Hepatocyte (in vitro differentiated cells): ENCODE data around the gene POLG. TPM values are rescaled to one million over a fixed set of nuclear protein-coding genes. Genes with fewer than 3 reads are reported as not detected.

Source experiments
- DNase-seq: peaks from one replicate; pipeline ENCODE4 v3.0.0-alpha.2; 2016; ENCODE audit warnings: low spot score
- H2AFZ ChIP-seq: fragments of 200-600 bp; sonication (generic); 2 replicates; pipeline ENCODE4 v1.6.0; 2016; ENCODE audit warnings: antibody characterized with exemption, mild to moderate bottlenecking
- H3K27ac ChIP-seq: fragments of 200-600 bp; sonication (generic); 2 replicates; pipeline ENCODE4 v1.5.1; 2016; ENCODE audit warnings: mild to moderate bottlenecking
- H3K27me3 ChIP-seq: fragments of 200-600 bp; sonication (generic); 2 replicates; pipeline ENCODE4 v1.6.1; 2016
- H3K36me3 ChIP-seq: fragments of 200-600 bp; sonication (generic); replicated peaks from 2 replicates; pipeline ENCODE4 v1.5.1; 2016; ENCODE audit warnings: low read depth; ENCODE audit not compliant: insufficient read depth
- H3K4me1 ChIP-seq: fragments of 200-600 bp; sonication (generic); 2 replicates; pipeline ENCODE4 v1.5.1; 2016; ENCODE audit warnings: mild to moderate bottlenecking, moderate library complexity; ENCODE audit not compliant: insufficient read depth
- H3K4me2 ChIP-seq: fragments of 200-600 bp; sonication (generic); 2 replicates; pipeline ENCODE4 v1.6.0; 2016
- H3K4me3 ChIP-seq: fragments of 200-600 bp; sonication (generic); 2 replicates; pipeline ENCODE4 v1.5.1; 2016; ENCODE audit warnings: mild to moderate bottlenecking
- H3K79me2 ChIP-seq: fragments of 200-600 bp; sonication (generic); 2 replicates; pipeline ENCODE4 v1.6.0; 2017; ENCODE audit warnings: mild to moderate bottlenecking
- H3K9me2 ChIP-seq: fragments of 200-600 bp; sonication (generic); replicated peaks from 2 replicates; pipeline ENCODE4 v1.6.0; 2017; ENCODE audit warnings: mild to moderate bottlenecking; ENCODE audit not compliant: insufficient read depth
- H3K9me3 ChIP-seq: fragments of 200-600 bp; sonication (generic); 2 replicates; pipeline ENCODE4 v1.5.1; 2016; ENCODE audit warnings: low read depth, mild to moderate bottlenecking
- H4K20me1 ChIP-seq: fragments of 200-600 bp; sonication (generic); 2 replicates; pipeline ENCODE4 v1.6.0; 2016; ENCODE audit warnings: mild to moderate bottlenecking; ENCODE audit not compliant: insufficient read depth, poor library complexity, severe bottlenecking
- CTCF ChIP-seq: fragments of 200-600 bp; sonication (generic); IDR thresholded peaks from 2 replicates; pipeline ENCODE4 v1.5.1; 2016; ENCODE audit warnings: antibody characterized with exemption, mild to moderate bottlenecking; ENCODE audit not compliant: poor library complexity
- EZH2 ChIP-seq: fragments of 200-600 bp; sonication (generic); IDR thresholded peaks from 2 replicates; pipeline ENCODE4 v1.6.1; 2016; ENCODE audit warnings: antibody characterized with exemption, mild to moderate bottlenecking, borderline replicate concordance
- EZH2phosphoT487 ChIP-seq: fragments of 200-600 bp; sonication (generic); IDR thresholded peaks from one replicate; pipeline ENCODE4 v1.6.1; 2018; ENCODE audit warnings: antibody characterized with exemption, mild to moderate bottlenecking, low read depth, moderate library complexity; ENCODE audit not compliant: unreplicated experiment, severe bottlenecking
- WGBS: methylation state at CpG from one replicate; pipeline ENCODE4 v1.1.6; 2016; ENCODE audit warnings: low lambda C conversion rate; ENCODE audit errors: missing lambda C conversion rate; 5-methylcytosine and 5-hydroxymethylcytosine counted together
- polyA plus RNA-seq: library from polyadenylated mRNA; unstranded; fragments of >200 nt; fragmentation: Nextera tagmentation; extraction: Ambion mirVana; gene quantifications from 2 replicates; pipeline ENCODE4 v1.2.1, GENCODE V29; 2016
- total RNA-seq: library from RNA; depleted of rRNA; stranded (reverse); fragments of >200 nt; gene quantifications from 2 replicates; pipeline ENCODE4 v1.2.3, GENCODE V29; 2014

Gene POLG
- total and polyA plus RNA-seq, 2 experiments from 2014 or later, result 34.0 to 54.0 TPM

- Histone ChIP-seq H3K4me1 (peaks cover 7% of the 10 kb centered on the region), H3K79me2 (no peaks in the 10 kb centered on the region), H4K20me1 (no peaks in the 10 kb centered on the region), H2AFZ (no peak overlapping the region), H3K4me3 (no peak overlapping the region), H3K9me2 (no peaks in the 10 kb centered on the region), H3K27ac (no peak overlapping the region), H3K36me3 (no peaks in the 10 kb centered on the region), H3K27me3 (peaks cover 99% of the 10 kb centered on the region), H3K4me2 (no peak overlapping the region), H3K9me3 (no peaks in the 10 kb centered on the region)
- 5% methylated on average over 30 of the region's 34 CpGs for WGBS
- no peak for DNase-seq
- TF ChIP-seq EZH2 (peak; percentile 27), CTCF (no peak)
Measured at GRCh38 chr15:89368566-89369223, 34.1 kb upstream of the POLG start.

GRCh38 chr15:89367485-89368451 lies 33.1 kb upstream of the POLG start:
- no peak overlapping the region for H2AFZ ChIP-seq
- H3K9me2 ChIP-seq, result no peaks in the 10 kb centered on the region
- no peaks in the 10 kb centered on the region for H3K79me2 ChIP-seq
- peak overlapping the region; percentile 64 for H3K4me2 ChIP-seq
- H3K4me3 ChIP-seq, result no peak overlapping the region
- no peaks in the 10 kb centered on the region for H4K20me1 ChIP-seq
- peak; percentile 88 for TF ChIP-seq EZH2
- TF ChIP-seq EZH2phosphoT487, result peak; percentile 15
- no peak for TF ChIP-seq CTCF
- H3K27me3 ChIP-seq, result peaks cover 99% of the 10 kb centered on the region
- WGBS, result 4% methylated on average over 51 of the region's 90 CpGs
- DNase-seq, result no peak
- peaks cover 7% of the 10 kb centered on the region for H3K4me1 ChIP-seq
- no peaks in the 10 kb centered on the region for H3K9me3 ChIP-seq
- H3K27ac ChIP-seq, result no peak overlapping the region
- no peaks in the 10 kb centered on the region for H3K36me3 ChIP-seq

- peaks cover 99% of the 10 kb centered on the region for H3K27me3 ChIP-seq
- H2AFZ ChIP-seq, result no peak overlapping the region
Measured at GRCh38 chr15:89366656-89367393, 32.2 kb upstream of the POLG start.

More at GRCh38 chr15:89366656-89367393, 32.2 kb upstream of the POLG start:
- no peak for DNase-seq
- no peaks in the 10 kb centered on the region for H3K9me2 ChIP-seq
- H3K36me3 ChIP-seq, result no peaks in the 10 kb centered on the region
- H3K4me2 ChIP-seq, result no peak overlapping the region
- no peaks in the 10 kb centered on the region for H4K20me1 ChIP-seq
- H3K27ac ChIP-seq, result no peak overlapping the region
- H3K4me1 ChIP-seq, result peaks cover 7% of the 10 kb centered on the region
- 33% methylated on average over 21 of the region's 21 CpGs for WGBS
- H3K9me3 ChIP-seq, result no peaks in the 10 kb centered on the region
- H3K79me2 ChIP-seq, result no peaks in the 10 kb centered on the region
- TF ChIP-seq EZH2phosphoT487 (no peak), EZH2 (no peak), CTCF (no peak)
- no peak overlapping the region for H3K4me3 ChIP-seq
